GM06990 (cell line): ENCODE data around the gene TMEM219.
A peak's percentile ranks its signal among the peaks of the same experiment; 100 is the strongest.

Source experiments
- DNase-seq: peaks from one replicate; pipeline ENCODE4 v3.0.0-alpha.2; 2011; ENCODE audit not compliant: insufficient read length; ENCODE audit errors: extremely low read depth
- H3K27me3 ChIP-seq: replicated peaks from 2 replicates; pipeline ENCODE4 v1.6.0; 2011; ENCODE audit warnings: low read length; ENCODE audit not compliant: control insufficient read depth, insufficient read depth
- H3K36me3 ChIP-seq: 2 replicates; pipeline ENCODE4 v1.5.1; 2011; ENCODE audit warnings: low read length; ENCODE audit not compliant: control insufficient read depth, insufficient read depth
- H3K4me3 ChIP-seq: replicated peaks from 2 replicates; pipeline ENCODE4 v1.5.1; 2011; ENCODE audit warnings: low read depth, mild to moderate bottlenecking, control low read depth, low read length
- TF ChIP-seq, protein P1 (sequence below): IDR thresholded peaks from 2 replicates; pipeline ENCODE4 v1.5.1; 2011; ENCODE audit warnings: low read length, control low read depth, mild to moderate bottlenecking, inconsistent platforms; ENCODE audit not compliant: insufficient read depth, poor library complexity, severe bottlenecking

The TMEM219 gene

DNA sequence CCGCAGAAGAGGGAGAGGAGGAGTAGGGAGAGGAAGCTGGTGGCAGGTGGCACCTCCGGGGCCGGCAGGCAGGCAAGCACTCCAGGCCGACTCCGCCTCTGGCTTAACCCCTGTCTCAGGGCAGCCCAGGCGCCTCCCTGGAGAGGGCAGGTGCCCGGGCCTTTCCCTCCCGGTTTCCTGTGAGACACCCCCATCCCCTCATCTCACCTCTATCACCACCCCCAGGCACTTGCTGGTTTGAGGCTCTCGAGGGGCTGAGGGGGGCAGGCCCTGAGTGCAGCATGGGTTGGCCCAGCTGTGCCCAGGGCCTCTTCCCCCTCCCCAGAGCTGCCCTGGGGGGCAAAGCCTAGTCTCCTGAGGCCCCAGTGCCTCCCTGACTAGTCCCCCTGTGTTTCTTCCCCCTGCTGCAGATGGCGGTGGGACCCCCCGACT is 42.9 kb downstream of the TMEM219 start:
- TF ChIP-seq, protein P1, sequence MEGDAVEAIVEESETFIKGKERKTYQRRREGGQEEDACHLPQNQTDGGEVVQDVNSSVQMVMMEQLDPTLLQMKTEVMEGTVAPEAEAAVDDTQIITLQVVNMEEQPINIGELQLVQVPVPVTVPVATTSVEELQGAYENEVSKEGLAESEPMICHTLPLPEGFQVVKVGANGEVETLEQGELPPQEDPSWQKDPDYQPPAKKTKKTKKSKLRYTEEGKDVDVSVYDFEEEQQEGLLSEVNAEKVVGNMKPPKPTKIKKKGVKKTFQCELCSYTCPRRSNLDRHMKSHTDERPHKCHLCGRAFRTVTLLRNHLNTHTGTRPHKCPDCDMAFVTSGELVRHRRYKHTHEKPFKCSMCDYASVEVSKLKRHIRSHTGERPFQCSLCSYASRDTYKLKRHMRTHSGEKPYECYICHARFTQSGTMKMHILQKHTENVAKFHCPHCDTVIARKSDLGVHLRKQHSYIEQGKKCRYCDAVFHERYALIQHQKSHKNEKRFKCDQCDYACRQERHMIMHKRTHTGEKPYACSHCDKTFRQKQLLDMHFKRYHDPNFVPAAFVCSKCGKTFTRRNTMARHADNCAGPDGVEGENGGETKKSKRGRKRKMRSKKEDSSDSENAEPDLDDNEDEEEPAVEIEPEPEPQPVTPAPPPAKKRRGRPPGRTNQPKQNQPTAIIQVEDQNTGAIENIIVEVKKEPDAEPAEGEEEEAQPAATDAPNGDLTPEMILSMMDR = no peak
- H3K27me3 ChIP-seq = no peaks in the 10 kb centered on the region
- peaks cover 10% of the 10 kb centered on the region for H3K36me3 ChIP-seq
- no peak overlapping the region for H3K4me3 ChIP-seq
- no peak for DNase-seq

DNA sequence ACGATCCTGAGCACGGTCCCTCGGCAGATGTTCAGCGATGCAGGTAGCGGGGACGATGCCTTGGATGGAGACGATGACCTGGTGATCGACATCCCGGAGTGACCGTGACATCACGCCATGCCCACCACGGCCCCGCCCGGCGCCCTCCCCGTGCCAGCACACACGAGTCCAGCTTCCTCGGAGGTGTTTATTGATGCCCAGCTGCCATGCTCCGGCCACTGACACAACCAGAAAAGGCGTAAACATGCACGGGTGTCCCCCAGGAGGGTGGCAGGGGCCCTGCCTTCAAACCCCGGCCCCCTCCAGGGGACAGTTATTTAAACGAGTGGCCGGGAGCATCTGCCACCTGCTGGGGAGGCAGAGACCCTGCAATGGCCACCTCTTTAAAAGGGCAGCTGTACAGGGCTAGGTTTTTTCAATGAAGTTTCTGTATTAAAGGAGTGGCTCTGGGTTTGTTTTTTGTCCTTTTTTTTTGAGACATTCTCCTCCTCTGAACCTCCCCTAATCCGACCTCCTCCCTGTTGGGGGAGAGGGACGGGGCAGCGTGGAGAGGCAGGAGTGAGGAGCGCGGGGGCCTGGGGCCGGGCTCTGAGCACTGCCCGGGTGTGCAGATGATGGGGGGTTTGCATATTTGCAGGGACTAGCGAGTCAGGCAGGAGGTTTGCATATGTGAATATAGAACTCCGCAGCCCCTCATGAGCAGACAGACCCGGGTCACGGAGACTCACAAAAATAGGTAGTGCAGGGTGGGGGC is 43.6 kb downstream of the TMEM219 start:
- H3K4me3 ChIP-seq = no peak overlapping the region
- no peak for DNase-seq
- TF ChIP-seq, protein P1 = peak; percentile 87
- H3K36me3 ChIP-seq = peaks cover 9% of the 10 kb centered on the region
- H3K27me3 ChIP-seq = no peaks in the 10 kb centered on the region; the same call in 1 of the 2 replicates

DNA sequence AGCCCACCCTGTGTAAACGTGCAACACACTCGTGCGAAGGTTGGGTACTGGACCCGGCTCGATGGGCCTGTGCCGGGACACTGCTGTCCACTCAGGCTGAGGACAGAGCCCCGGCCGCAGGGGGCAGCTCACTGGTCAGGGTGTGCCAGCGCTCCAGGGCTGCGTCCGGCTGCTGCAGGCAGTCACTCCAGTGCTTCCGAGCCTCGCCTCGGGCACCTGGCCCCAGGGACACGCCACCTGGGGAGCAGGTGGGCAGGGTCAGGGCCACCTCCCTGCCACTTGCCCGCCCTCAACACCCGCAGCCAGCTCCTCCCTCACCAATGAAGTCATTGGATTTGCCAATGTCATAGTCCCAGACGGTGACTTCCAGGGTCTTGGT is 44.2 kb downstream of the TMEM219 start:
- no peaks in the 10 kb centered on the region; the same call in 1 of the 2 replicates for H3K27me3 ChIP-seq
- no peak for DNase-seq
- peaks cover 6% of the 10 kb centered on the region for H3K36me3 ChIP-seq
- TF ChIP-seq, protein P1 = no peak
- no peak overlapping the region for H3K4me3 ChIP-seq

DNA sequence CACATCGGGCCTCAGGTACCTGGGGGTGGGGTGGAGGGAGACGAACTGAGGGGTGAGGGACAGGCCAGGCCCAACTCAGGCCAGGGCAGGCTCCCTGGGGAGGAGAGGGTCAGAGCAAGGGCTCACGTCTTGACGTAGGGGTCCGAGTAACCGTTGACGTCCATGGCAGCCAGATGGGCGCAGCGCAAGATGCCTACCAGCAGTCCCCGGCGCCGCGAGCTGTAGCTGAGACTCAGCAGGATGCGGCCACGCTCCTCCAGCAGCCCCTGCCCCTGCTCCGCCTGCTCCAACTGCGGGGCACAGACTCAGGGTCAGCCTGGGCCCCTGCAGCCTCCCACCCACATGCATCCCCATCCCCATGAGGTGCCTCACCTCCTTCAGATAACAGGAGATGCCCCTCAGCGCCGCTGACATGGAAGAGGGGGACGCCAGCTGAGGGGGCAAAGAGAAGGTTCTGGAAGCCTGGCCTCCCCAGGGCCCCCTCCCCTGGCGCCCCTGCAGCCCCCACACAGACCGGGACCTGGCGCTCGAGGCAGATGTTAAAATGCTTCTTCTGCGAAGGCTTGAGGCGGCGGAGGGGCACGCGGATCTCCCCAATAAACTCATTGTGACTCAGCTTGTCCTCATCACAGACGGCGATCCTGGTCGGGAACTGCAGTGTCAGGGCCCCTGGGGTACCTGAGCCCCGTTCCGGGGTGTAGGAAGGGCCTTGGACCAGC is 44.9 kb downstream of the TMEM219 start:
- TF ChIP-seq, protein P1 = no peak
- Histone ChIP-seq H3K27me3 (no peaks in the 10 kb centered on the region; the same call in 1 of the 2 replicates), H3K4me3 (no peak overlapping the region), H3K36me3 (peaks cover 4% of the 10 kb centered on the region)
- no peak for DNase-seq

DNA sequence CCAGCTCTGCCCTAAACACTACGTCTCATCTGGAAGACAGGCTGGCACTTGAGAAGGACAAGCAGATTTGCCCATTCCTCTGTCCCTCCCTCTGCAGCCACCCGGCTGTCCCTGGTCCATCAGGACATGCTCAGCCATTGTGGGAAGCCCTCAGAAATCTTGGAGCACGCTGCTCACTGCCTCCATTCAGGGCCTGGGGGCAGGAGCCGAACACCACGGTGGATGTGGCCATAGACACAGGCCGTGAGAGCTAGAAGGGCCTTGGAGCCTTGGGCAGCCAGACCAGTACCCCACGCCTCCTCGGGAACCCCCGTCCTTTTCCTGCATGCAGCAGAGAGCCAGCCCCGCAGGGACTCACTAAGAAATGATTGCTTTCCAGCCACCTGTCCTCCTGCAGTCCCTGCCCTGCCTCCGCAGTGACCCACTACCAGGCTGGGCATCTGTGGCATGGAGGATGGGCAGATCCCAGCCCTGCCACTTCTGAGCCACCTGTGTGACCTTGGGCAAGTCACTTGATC is 45.6 kb downstream of the TMEM219 start:
- Histone ChIP-seq H3K4me3 (no peak overlapping the region), H3K36me3 (peaks cover 4% of the 10 kb centered on the region), H3K27me3 (no peaks in the 10 kb centered on the region; the same call in 1 of the 2 replicates)
- TF ChIP-seq, protein P1 = no peak
- DNase-seq = no peak
